ENCODE measurements around the gene MAP3K6.

DNA sequence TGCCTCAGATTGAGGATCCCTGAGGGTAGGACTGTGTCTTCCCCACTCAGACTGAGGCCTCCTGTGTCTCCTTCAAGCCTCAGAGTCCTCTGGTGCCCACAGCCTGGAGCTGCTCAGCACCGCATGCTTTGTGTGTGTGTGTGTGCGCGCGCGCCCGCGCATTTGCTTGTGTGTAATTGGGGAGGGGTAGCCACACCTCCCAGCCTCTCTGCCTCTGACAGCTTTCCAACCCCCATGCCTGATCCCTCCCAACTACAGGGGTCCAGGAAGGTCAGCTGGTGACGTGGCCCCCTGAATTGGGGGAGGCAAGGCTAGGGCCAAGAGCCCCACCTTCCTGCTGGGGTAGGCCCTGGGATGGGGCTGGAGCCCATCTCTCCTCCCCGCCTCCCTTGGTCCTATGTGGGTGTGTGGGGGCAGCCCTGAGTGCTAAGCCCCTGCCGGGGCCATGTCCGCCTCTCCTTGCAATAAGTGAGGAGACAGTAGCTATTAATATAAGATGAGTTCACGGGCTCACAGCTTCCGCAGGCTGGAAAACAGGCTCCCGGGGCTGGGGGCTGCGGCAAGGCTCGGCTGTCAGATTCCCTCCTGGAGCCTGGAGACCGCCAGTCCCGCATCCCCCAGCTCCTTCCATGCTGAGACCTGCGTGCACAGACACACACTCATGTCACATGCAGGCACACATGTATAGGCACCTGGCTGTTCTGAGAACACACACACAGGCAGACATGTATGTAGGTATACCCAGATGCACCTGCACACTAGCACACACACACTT, 32.7 kb upstream of the MAP3K6 start:
- TF ChIP-seq NR2C2 (CRISPR knock-in tag; IDR thresholded peaks at IDR 0.05; ENCODE audit: borderline replicate concordance), result no peak
- no peak for TF ChIP-seq EP300 (IDR thresholded peaks at IDR 0.05; ENCODE audit: low read depth in 2 of 2, low read length in 2 of 2)
- no peak for TF ChIP-seq EP300 (CRISPR knock-in tag; IDR thresholded peaks at IDR 0.05; ENCODE audit: borderline replicate concordance)
- no peak for TF ChIP-seq ZNF737 (CRISPR knock-in tag; IDR thresholded peaks at IDR 0.05; ENCODE audit: borderline replicate concordance)
- no peak for TF ChIP-seq ARHGAP35 (CRISPR knock-in tag; IDR thresholded peaks at IDR 0.05; ENCODE audit: borderline replicate concordance)
- no peak for TF ChIP-seq MED13 (CRISPR knock-in tag; IDR thresholded peaks at IDR 0.05)
- TF ChIP-seq, protein P1, sequence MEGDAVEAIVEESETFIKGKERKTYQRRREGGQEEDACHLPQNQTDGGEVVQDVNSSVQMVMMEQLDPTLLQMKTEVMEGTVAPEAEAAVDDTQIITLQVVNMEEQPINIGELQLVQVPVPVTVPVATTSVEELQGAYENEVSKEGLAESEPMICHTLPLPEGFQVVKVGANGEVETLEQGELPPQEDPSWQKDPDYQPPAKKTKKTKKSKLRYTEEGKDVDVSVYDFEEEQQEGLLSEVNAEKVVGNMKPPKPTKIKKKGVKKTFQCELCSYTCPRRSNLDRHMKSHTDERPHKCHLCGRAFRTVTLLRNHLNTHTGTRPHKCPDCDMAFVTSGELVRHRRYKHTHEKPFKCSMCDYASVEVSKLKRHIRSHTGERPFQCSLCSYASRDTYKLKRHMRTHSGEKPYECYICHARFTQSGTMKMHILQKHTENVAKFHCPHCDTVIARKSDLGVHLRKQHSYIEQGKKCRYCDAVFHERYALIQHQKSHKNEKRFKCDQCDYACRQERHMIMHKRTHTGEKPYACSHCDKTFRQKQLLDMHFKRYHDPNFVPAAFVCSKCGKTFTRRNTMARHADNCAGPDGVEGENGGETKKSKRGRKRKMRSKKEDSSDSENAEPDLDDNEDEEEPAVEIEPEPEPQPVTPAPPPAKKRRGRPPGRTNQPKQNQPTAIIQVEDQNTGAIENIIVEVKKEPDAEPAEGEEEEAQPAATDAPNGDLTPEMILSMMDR (CRISPR knock-in tag; IDR thresholded peaks at IDR 0.05), result no peak
- TF ChIP-seq ZNF878 (CRISPR knock-in tag; IDR thresholded peaks at IDR 0.05), result no peak
- TF ChIP-seq, protein P2, sequence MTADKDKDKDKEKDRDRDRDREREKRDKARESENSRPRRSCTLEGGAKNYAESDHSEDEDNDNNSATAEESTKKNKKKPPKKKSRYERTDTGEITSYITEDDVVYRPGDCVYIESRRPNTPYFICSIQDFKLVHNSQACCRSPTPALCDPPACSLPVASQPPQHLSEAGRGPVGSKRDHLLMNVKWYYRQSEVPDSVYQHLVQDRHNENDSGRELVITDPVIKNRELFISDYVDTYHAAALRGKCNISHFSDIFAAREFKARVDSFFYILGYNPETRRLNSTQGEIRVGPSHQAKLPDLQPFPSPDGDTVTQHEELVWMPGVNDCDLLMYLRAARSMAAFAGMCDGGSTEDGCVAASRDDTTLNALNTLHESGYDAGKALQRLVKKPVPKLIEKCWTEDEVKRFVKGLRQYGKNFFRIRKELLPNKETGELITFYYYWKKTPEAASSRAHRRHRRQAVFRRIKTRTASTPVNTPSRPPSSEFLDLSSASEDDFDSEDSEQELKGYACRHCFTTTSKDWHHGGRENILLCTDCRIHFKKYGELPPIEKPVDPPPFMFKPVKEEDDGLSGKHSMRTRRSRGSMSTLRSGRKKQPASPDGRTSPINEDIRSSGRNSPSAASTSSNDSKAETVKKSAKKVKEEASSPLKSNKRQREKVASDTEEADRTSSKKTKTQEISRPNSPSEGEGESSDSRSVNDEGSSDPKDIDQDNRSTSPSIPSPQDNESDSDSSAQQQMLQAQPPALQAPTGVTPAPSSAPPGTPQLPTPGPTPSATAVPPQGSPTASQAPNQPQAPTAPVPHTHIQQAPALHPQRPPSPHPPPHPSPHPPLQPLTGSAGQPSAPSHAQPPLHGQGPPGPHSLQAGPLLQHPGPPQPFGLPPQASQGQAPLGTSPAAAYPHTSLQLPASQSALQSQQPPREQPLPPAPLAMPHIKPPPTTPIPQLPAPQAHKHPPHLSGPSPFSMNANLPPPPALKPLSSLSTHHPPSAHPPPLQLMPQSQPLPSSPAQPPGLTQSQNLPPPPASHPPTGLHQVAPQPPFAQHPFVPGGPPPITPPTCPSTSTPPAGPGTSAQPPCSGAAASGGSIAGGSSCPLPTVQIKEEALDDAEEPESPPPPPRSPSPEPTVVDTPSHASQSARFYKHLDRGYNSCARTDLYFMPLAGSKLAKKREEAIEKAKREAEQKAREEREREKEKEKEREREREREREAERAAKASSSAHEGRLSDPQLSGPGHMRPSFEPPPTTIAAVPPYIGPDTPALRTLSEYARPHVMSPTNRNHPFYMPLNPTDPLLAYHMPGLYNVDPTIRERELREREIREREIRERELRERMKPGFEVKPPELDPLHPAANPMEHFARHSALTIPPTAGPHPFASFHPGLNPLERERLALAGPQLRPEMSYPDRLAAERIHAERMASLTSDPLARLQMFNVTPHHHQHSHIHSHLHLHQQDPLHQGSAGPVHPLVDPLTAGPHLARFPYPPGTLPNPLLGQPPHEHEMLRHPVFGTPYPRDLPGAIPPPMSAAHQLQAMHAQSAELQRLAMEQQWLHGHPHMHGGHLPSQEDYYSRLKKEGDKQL (CRISPR knock-in tag; IDR thresholded peaks at IDR 0.05; ENCODE audit: low read depth), result no peak
- no peak for TF ChIP-seq SATB2 (CRISPR knock-in tag; IDR thresholded peaks at IDR 0.05)
- TF ChIP-seq SMAD3 (CRISPR knock-in tag; IDR thresholded peaks at IDR 0.05), result no peak
- TF ChIP-seq ZNF335 (CRISPR knock-in tag; IDR thresholded peaks at IDR 0.05), result no peak
- no peak for TF ChIP-seq SMC3 (IDR thresholded peaks at IDR 0.05; ENCODE audit: low read length)
- TF ChIP-seq MYNN (CRISPR knock-in tag; IDR thresholded peaks at IDR 0.05; ENCODE audit: low read depth), result no peak
